ENCODE results near the gene FOXRED2. TPM values are rescaled to one million over a fixed set of nuclear protein-coding genes. Genes with fewer than 3 reads are reported as not detected.

FOXRED2 gene
- total RNA-seq, 4 donors from 2014 or later, result 4.6 to 7.5 (median 6.0) TPM

GRCh38 chr22:36528795-36529751 is 22.2 kb upstream of the FOXRED2 start, which contains the start of gene EIF3D:
TSS of gene EIF3D (minus strand) at chr22:36529166. CDS start at chr22:36526121, 3,045 bp downstream.
- TF ChIP-seq CTCF (IDR thresholded peaks at IDR 0.05; ENCODE audit: low read depth), result no peak

GRCh38 chr22:36528341-36528740 is 21.5 kb upstream of the FOXRED2 start:
- no peak for TF ChIP-seq CTCF (IDR thresholded peaks at IDR 0.05; ENCODE audit: low read depth)

- no peak for TF ChIP-seq CTCF (IDR thresholded peaks at IDR 0.05; ENCODE audit: low read depth)
These were observed 15.8 kb upstream of the FOXRED2 start for GRCh38 chr22:36522662-36523061.

- TF ChIP-seq CTCF (IDR thresholded peaks at IDR 0.05; ENCODE audit: low read depth), result no peak
These were observed 13.6 kb upstream of the FOXRED2 start for GRCh38 chr22:36520423-36520822.

- no peak for TF ChIP-seq CTCF (IDR thresholded peaks at IDR 0.05; ENCODE audit: low read depth)
These were observed 7.9 kb upstream of the FOXRED2 start for GRCh38 chr22:36514766-36515165.

- no peak for TF ChIP-seq CTCF (IDR thresholded peaks at IDR 0.05; ENCODE audit: low read depth)
These were observed 6.2 kb upstream of the FOXRED2 start for GRCh38 chr22:36512991-36513390.

GRCh38 chr22:36512333-36512732 is 5.5 kb upstream of the FOXRED2 start:
- TF ChIP-seq CTCF (IDR thresholded peaks at IDR 0.05; ENCODE audit: low read depth), result no peak

All from subcutaneous adipose tissue (tissue), 4 donors.